GM12878 (cell line): ENCODE data around the gene GJA9. TPM values are rescaled to one million over a fixed set of nuclear protein-coding genes. Genes with fewer than 3 reads are reported as not detected.

Source experiments
- ATAC-seq: fragments of 200-7000 bp; cut with Tn5 transposase; 3 replicates; pipeline ENCODE4 v1.9.1; 2020; ENCODE audit warnings: mild to moderate bottlenecking, moderate library complexity
- BruUV-seq: library from RNA; stranded (reverse); fragments of 400-500 nt; replicated peaks from 2 replicates; lab custom pipeline; 2021; lab: Mats Ljungman, UMichigan
- CTCF ChIA-PET: fragments of 300-600 bp; sonication (Branson Sonifier 250); formaldehyde crosslinking; extraction: SDS; loops from one replicate; lab custom pipeline; 2021; ENCODE audit warnings: inconsistent platforms; lab: Yijun Ruan, JAX
- POLR2A ChIA-PET: fragments of 350-600 bp; formaldehyde crosslinking; extraction: SDS; loops from one replicate; lab custom pipeline; 2021; ENCODE audit warnings: inconsistent platforms; lab: Charles Lee
- RAD21 ChIA-PET: fragments of 300-600 bp; sonication (Branson Sonifier 250); formaldehyde crosslinking; loops from one replicate; lab custom pipeline; 2023; ENCODE audit warnings: antibody characterized with exemption; ENCODE audit not compliant: unreplicated experiment; lab: Charles Lee
- SMC1A ChIA-PET: fragments of 300-600 bp; sonication (Branson Sonifier 250); formaldehyde crosslinking; loops from one replicate; lab custom pipeline; 2023; ENCODE audit not compliant: unreplicated experiment, uncharacterized antibody; lab: Charles Lee
- DNase-seq: peaks from one replicate; pipeline ENCODE4 v3.0.0-alpha.2; 2011; ENCODE audit warnings: low read depth, low spot score
- FAIRE-seq: peaks from 3 replicates; lab custom pipeline; 2011; peaks lifted over from hg19 to GRCh38; lab: Jason Lieb, UNC
- H2AFZ ChIP-seq: 2 replicates; pipeline ENCODE4 v1.6.0; 2011; ENCODE audit warnings: low read depth, low read length, control low read depth; ENCODE audit not compliant: control insufficient read depth
- H3K27ac ChIP-seq: 2 replicates; pipeline ENCODE4 v1.5.1; 2011; ENCODE audit warnings: control low read depth; ENCODE audit not compliant: control insufficient read depth, insufficient read depth
- H3K27me3 ChIP-seq, 2 experiments: replicated peaks in 1 of 2; 2 replicates each; pipeline versions ENCODE4 v1.6.0 to v1.6.1; 2011; ENCODE audit warnings: low read length in 1 of 2; ENCODE audit not compliant: control insufficient read depth in 2 of 2, insufficient read depth in 2 of 2
- H3K36me3 ChIP-seq, 2 experiments: 2 replicates each; pipeline ENCODE4 v1.5.1; 2011; ENCODE audit warnings: low read length in 1 of 2; ENCODE audit not compliant: control insufficient read depth in 2 of 2, insufficient read depth in 2 of 2
- H3K4me1 ChIP-seq: 2 replicates; pipeline ENCODE4 v1.6.1; 2011; ENCODE audit warnings: mild to moderate bottlenecking, low read length, moderate library complexity, mixed read lengths; ENCODE audit not compliant: control insufficient read depth, insufficient read depth
- H3K4me2 ChIP-seq: 2 replicates; pipeline ENCODE4 v1.6.0; 2011; ENCODE audit warnings: control low read depth; ENCODE audit not compliant: control insufficient read depth, insufficient read depth
- H3K4me3 ChIP-seq: fragments of 200-600 bp; sonication (generic); 2 replicates; pipeline ENCODE4 v1.5.1; 2016
- H3K79me2 ChIP-seq: 2 replicates; pipeline ENCODE4 v1.6.0; 2011; ENCODE audit warnings: low read length; ENCODE audit not compliant: control insufficient read depth, insufficient read depth
- H3K9ac ChIP-seq: 2 replicates; pipeline ENCODE4 v1.8.0; 2011; ENCODE audit warnings: low read length, control low read depth, mixed read lengths; ENCODE audit not compliant: control insufficient read depth, insufficient read depth
- H3K9me3 ChIP-seq: replicated peaks from 3 replicates; pipeline ENCODE4 v1.5.1; 2011; ENCODE audit warnings: mild to moderate bottlenecking, low read length; ENCODE audit not compliant: control insufficient read depth, insufficient read depth
- H4K20me1 ChIP-seq: 2 replicates; pipeline ENCODE4 v1.6.0; 2011; ENCODE audit not compliant: control insufficient read depth, insufficient read depth
- CHD2 ChIP-seq: IDR thresholded peaks from 2 replicates; pipeline ENCODE4 v1.6.1; 2011; ENCODE audit warnings: low read depth, low read length, improper control_type of control experiment, borderline replicate concordance
- FOXK2 ChIP-seq: fragments of 450-650 bp; IDR thresholded peaks from 2 replicates; pipeline ENCODE4 v1.6.1; 2017; ENCODE audit warnings: mild to moderate bottlenecking, moderate library complexity
- IRF4 ChIP-seq: IDR thresholded peaks from 2 replicates; pipeline ENCODE4 v1.6.1; 2011; ENCODE audit warnings: low read depth, low read length
- JUND ChIP-seq: IDR thresholded peaks from 2 replicates; pipeline ENCODE4 v1.6.1; 2012; ENCODE audit warnings: low read depth, mild to moderate bottlenecking, low read length, improper control_type of control experiment, moderate library complexity
- MEF2B ChIP-seq: fragments of 450-650 bp; IDR thresholded peaks from 2 replicates; pipeline ENCODE4 v1.6.1; 2018; ENCODE audit warnings: mild to moderate bottlenecking, moderate library complexity; ENCODE audit not compliant: partially characterized antibody, poor library complexity, severe bottlenecking
- SMARCA5 ChIP-seq: fragments of 450-650 bp; IDR thresholded peaks from 2 replicates; pipeline ENCODE4 v1.6.1; 2017; ENCODE audit warnings: mild to moderate bottlenecking
- TCF12 ChIP-seq: IDR thresholded peaks from 2 replicates; pipeline ENCODE4 v1.6.1; 2011; ENCODE audit warnings: low read depth, mild to moderate bottlenecking, low read length
- TCF3 ChIP-seq: IDR thresholded peaks from 2 replicates; pipeline ENCODE4 v1.6.1; 2012; ENCODE audit warnings: low read depth, mild to moderate bottlenecking, low read length, borderline replicate concordance; ENCODE audit not compliant: insufficient read depth
- ZBTB4 ChIP-seq: fragments of 450-650 bp; formaldehyde crosslinking; IDR thresholded peaks from 2 replicates; pipeline ENCODE4 v1.4.0; 2022; ENCODE audit warnings: mild to moderate bottlenecking, moderate library complexity
- WGBS: methylation state at CpG from one replicate; pipeline ENCODE4 v1.1.6; 2016; ENCODE audit warnings: low lambda C conversion rate; ENCODE audit not compliant: insufficient replicate concordance, insufficient coverage; ENCODE audit errors: missing lambda C conversion rate; 5-methylcytosine and 5-hydroxymethylcytosine counted together
- in situ Hi-C: fragments of 300-500 bp; cut with MboI; formaldehyde crosslinking; loops from 9 replicates; pipeline ENCODE4 v1.14.3; 2018; ENCODE audit warnings: mixed read lengths
- intact Hi-C: fragments of 100-400 bp; cut with micrococcal nuclease; formaldehyde crosslinking; loops from one replicate; pipeline ENCODE4 v1.14.2; 2022; ENCODE audit not compliant: unreplicated experiment
- polyA plus RNA-seq, 11 experiments: library from polyadenylated mRNA; depleted of rRNA in 4 of 11; unstranded in 6 of 11; stranded (reverse) in 5 of 11; fragments of >200 nt; fragmentation: Nextera tagmentation in 4 of 11; fragmentation: Illumina TruSeq in 1 of 11; extraction: Ambion mirVana in 4 of 11; extraction: Trizol in 1 of 11; gene quantifications; 1 replicate in 1 of 11; 2 replicates in 10 of 11; pipeline versions ENCODE4 v1.2.1 to v1.2.3, GENCODE V29; 2011 to 2016; ENCODE audit warnings: inconsistent platforms in 2 of 11, missing spikeins in 2 of 11, low read depth in 1 of 11
- total RNA-seq, 4 experiments: library from RNA; depleted of rRNA in 3 of 4; stranded (reverse); fragments of >200 nt in 3 of 4; fragmentation: Illumina TruSeq in 1 of 4; extraction: Trizol in 1 of 4; gene quantifications; 2 replicates each; pipeline versions ENCODE4 v1.2.1 to v1.2.3, GENCODE V29; 2013 to 2021
- TF ChIP-seq, protein P1 (sequence below): IDR thresholded peaks from 2 replicates; pipeline ENCODE4 v1.6.1; 2011; ENCODE audit warnings: low read depth, low read length, improper control_type of control experiment, borderline replicate concordance

Gene GJA9
- total and polyA plus RNA-seq, 10 of the 15 experiments (the other 5 are each of a cell fraction or from before 2014, with no cell fraction given), result 0.13 TPM; not detected in 9

GRCh38 chr1:38872401-38873026, 8.9 kb downstream of the GJA9 start:
- ChIA-PET POLR2A (interaction anchor here (0.9 to 3.7 kb wide), 3 partner anchors 12 to 154 kb away, joined by 3 to 14 read pairs (median 10); partner anchors contain the start of gene NDUFS5), CTCF (interaction anchor here (0.6 to 1.4 kb wide), 5 partner anchors 10 to 220 kb away, joined by 3 to 5 read pairs (median 3); no protein-coding TSS in a partner anchor), SMC1A (interaction anchor here (0.9 to 2.6 kb wide), 7 partner anchors 8 to 220 kb away, joined by 3 to 11 read pairs (median 5); partner anchors contain the start of genes GJA9 and NDUFS5), RAD21 (interaction anchor here (1.2 to 2.3 kb wide), 5 partner anchors 13 to 220 kb away, joined by 3 to 5 read pairs (median 4); partner anchors contain the start of genes NDUFS5 and RRAGC)
- in situ Hi-C loops, result no loop called here
- Histone ChIP-seq H3K27me3 (no peaks in the 10 kb centered on the region), H4K20me1 (no peaks in the 10 kb centered on the region), H3K4me3 (peak overlapping the region; percentile 82), H3K36me3 (no peaks in the 10 kb centered on the region), H3K9ac (peak overlapping the region; percentile 82), H3K4me1 (peaks cover 20% of the 10 kb centered on the region), H3K79me2 (peaks cover 25% of the 10 kb centered on the region), H3K27ac (peak overlapping the region; percentile 78), H3K4me2 (peak overlapping the region; percentile 91), H2AFZ (peak overlapping the region; percentile 81), H3K9me3 (no peaks in the 10 kb centered on the region)
- TF ChIP-seq, protein P1, sequence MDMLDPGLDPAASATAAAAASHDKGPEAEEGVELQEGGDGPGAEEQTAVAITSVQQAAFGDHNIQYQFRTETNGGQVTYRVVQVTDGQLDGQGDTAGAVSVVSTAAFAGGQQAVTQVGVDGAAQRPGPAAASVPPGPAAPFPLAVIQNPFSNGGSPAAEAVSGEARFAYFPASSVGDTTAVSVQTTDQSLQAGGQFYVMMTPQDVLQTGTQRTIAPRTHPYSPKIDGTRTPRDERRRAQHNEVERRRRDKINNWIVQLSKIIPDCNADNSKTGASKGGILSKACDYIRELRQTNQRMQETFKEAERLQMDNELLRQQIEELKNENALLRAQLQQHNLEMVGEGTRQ, result no peak
- no peak for TF ChIP-seq FOXK2
- TF ChIP-seq TCF3, result peak; percentile 72; the same call in 1 of the 2 replicates
- TF ChIP-seq JUND, result no peak
- 0 out of 2 replicates have a peak, but pooled peaks have one; percentile 45 for TF ChIP-seq TCF12
- no peak for TF ChIP-seq CHD2
- no peak for TF ChIP-seq MEF2B
- no peak for TF ChIP-seq ZBTB4 (CRISPR knock-in tag)
- 0 out of 2 replicates have a peak, but pooled peaks have one; percentile 8 for TF ChIP-seq IRF4
- 0 out of 2 replicates have a peak, but pooled peaks have one; percentile 35 for TF ChIP-seq SMARCA5
- FAIRE-seq, result peak; percentile 59
- BruUV-seq, result no TSS peak
- intact Hi-C loops, result loop anchor here (2.0 to 5.0 kb wide), 2 partner anchors 14 to 120 kb away; partner anchors contain the start of genes AKIRIN1 and RRAGC
- WGBS, result 1% methylated on average over 23 of the region's 25 CpGs
- ATAC-seq, result peak; percentile 64
- no peak for DNase-seq
